ENCODE results near the gene MAN1A1.

DNA sequence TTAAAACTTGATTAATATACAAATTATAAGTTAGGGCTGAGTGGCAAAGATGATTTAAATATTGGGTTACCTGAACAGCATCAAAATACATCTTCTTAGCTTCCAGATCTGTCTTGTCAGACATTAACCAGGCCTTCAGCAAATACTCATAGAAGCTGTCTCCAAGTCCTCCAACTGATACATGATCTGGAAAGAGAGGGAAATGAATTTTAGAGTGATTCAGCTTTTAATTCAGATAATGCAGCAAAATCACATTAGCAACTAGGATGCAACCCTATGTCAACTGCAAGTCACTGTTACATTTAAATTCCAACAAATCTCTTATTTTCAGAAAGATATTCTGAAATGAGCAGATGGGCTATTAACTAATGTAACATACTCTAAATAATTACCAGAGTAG lies 155.9 kb downstream of the MAN1A1 start:
- TF ChIP-seq, protein P1, sequence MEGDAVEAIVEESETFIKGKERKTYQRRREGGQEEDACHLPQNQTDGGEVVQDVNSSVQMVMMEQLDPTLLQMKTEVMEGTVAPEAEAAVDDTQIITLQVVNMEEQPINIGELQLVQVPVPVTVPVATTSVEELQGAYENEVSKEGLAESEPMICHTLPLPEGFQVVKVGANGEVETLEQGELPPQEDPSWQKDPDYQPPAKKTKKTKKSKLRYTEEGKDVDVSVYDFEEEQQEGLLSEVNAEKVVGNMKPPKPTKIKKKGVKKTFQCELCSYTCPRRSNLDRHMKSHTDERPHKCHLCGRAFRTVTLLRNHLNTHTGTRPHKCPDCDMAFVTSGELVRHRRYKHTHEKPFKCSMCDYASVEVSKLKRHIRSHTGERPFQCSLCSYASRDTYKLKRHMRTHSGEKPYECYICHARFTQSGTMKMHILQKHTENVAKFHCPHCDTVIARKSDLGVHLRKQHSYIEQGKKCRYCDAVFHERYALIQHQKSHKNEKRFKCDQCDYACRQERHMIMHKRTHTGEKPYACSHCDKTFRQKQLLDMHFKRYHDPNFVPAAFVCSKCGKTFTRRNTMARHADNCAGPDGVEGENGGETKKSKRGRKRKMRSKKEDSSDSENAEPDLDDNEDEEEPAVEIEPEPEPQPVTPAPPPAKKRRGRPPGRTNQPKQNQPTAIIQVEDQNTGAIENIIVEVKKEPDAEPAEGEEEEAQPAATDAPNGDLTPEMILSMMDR (optimal IDR thresholded peaks at IDR 0.05 in 1 of 3, IDR thresholded peaks at IDR 0.05 in 1 of 3, conservative IDR thresholded peaks at IDR 0.05 in 1 of 3; ENCODE audit: extremely low read depth in 1 of 3, insufficient read depth in 2 of 3, low read length in 3 of 3) = no peak
- TF ChIP-seq EZH2 (IDR thresholded peaks at IDR 0.05; ENCODE audit: low read length) = no peak

All from keratinocyte (primary cell).